Neutrophil (primary cell): Measurements from ENCODE around the gene SNX10.

Source experiments
- H3K27ac ChIP-seq: fragments of 200-600 bp; sonication (generic); 2 replicates; pipeline ENCODE4 v1.5.1; 2016; ENCODE audit warnings: mild to moderate bottlenecking, moderate library complexity
- H3K27me3 ChIP-seq: fragments of 200-600 bp; sonication (generic); 2 replicates; pipeline ENCODE4 v1.6.0; 2016; ENCODE audit warnings: mild to moderate bottlenecking
- H3K36me3 ChIP-seq: fragments of 200-600 bp; sonication (generic); 2 replicates; pipeline ENCODE4 v1.5.1; 2017
- H3K4me1 ChIP-seq, 2 experiments: fragments of 200-600 bp in 1 of 2; sonication (generic) in 1 of 2; 1 replicate in 1 of 2; 2 replicates in 1 of 2; pipeline versions ENCODE4 v1.5.1 to v1.6.1; 2013 to 2016; ENCODE audit warnings: low read depth in 1 of 2, low read length in 1 of 2, mild to moderate bottlenecking in 1 of 2, moderate library complexity in 1 of 2; ENCODE audit not compliant: control insufficient read depth in 1 of 2, insufficient read depth in 1 of 2
- H3K4me3 ChIP-seq, 2 experiments: fragments of 200-600 bp in 1 of 2; sonication (generic) in 1 of 2; 1 replicate in 1 of 2; 2 replicates in 1 of 2; pipeline ENCODE4 v1.5.1; 2013 to 2016; ENCODE audit warnings: low read depth in 1 of 2, low read length in 1 of 2, mild to moderate bottlenecking in 1 of 2, moderate library complexity in 1 of 2
- H3K9me3 ChIP-seq: fragments of 200-600 bp; sonication (generic); 2 replicates; pipeline ENCODE4 v1.5.1; 2016
- CTCF ChIP-seq: fragments of 200-600 bp; sonication (generic); IDR thresholded peaks from 2 replicates; pipeline ENCODE4 v1.5.1; 2016; ENCODE audit warnings: antibody characterized with exemption

SNX10 gene

DNA sequence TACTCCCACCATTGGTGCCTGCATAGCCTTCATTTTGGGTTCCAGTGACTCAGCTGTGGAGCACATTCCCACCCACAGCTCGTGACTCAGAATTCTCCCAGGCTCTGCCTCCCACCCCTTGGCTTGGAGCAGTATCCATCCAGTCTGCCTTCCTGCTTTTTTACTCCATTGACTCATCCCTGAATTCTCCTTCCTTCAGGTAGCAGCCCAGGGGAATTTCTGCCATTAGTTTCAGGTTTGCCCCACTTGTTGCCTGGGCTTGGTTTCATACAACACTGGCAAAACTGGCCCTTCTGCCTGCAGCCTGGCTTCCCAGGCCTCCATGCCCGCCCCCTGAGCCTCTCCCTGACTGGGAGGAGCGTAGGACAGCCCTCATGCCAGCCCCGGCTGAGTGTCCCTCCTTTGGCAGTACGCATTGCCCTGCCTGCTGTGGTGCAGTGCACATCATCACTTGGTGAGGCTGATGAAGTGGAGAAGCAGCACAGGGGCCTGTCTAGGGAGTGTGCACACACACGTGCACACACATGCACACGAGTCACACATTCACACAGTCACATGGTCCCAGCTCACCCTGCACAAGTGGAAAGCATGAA, 55.0 kb downstream of the SNX10 start:
- H3K27me3 ChIP-seq = no peaks in the 10 kb centered on the region
- H3K27ac ChIP-seq = peak overlapping the region; percentile 15
- peaks cover 78% of the 10 kb centered on the region for H3K36me3 ChIP-seq
- H3K4me3 ChIP-seq = no peak overlapping the region
- peaks cover 0 to 3% of the 10 kb centered on the region in 2 experiments for H3K4me1 ChIP-seq
- no peak for TF ChIP-seq CTCF
- no peaks in the 10 kb centered on the region for H3K9me3 ChIP-seq

DNA sequence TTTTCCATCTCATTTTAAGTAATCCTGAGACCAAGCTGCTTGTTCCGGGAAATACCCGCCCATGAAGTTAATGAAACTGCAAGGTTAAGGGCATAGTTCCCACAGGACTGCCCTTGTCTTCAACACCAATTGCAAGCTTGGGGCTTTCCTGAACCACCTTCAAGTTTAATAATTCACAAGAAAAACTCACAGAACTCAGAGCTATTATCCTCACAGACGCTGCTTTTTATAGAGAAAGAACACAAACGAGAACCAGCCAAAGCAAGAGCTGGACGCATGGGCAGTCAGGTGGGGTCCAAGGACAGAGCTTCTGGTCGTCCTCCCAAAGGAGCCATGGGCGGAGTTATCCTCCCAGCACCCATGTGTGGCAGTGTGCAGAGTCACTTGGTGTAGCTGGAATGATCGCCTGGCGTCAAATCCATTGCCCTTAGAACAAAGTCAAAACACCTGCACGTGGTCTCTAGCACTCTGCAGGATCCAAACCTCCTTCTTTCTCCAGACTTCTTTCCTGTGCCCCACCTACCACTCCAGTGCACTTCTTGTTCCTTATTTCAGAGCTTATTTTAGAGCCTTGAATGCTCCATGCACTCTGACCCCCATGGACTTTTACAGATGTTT, 56.7 kb downstream of the SNX10 start:
- H3K27me3 ChIP-seq = no peaks in the 10 kb centered on the region
- peaks cover 0 to 3% of the 10 kb centered on the region in 2 experiments for H3K4me1 ChIP-seq
- peak overlapping the region; percentile 56 for H3K27ac ChIP-seq
- no peak overlapping the region for H3K4me3 ChIP-seq
- no peak for TF ChIP-seq CTCF
- peaks cover 85% of the 10 kb centered on the region for H3K36me3 ChIP-seq
- H3K9me3 ChIP-seq = no peaks in the 10 kb centered on the region

DNA sequence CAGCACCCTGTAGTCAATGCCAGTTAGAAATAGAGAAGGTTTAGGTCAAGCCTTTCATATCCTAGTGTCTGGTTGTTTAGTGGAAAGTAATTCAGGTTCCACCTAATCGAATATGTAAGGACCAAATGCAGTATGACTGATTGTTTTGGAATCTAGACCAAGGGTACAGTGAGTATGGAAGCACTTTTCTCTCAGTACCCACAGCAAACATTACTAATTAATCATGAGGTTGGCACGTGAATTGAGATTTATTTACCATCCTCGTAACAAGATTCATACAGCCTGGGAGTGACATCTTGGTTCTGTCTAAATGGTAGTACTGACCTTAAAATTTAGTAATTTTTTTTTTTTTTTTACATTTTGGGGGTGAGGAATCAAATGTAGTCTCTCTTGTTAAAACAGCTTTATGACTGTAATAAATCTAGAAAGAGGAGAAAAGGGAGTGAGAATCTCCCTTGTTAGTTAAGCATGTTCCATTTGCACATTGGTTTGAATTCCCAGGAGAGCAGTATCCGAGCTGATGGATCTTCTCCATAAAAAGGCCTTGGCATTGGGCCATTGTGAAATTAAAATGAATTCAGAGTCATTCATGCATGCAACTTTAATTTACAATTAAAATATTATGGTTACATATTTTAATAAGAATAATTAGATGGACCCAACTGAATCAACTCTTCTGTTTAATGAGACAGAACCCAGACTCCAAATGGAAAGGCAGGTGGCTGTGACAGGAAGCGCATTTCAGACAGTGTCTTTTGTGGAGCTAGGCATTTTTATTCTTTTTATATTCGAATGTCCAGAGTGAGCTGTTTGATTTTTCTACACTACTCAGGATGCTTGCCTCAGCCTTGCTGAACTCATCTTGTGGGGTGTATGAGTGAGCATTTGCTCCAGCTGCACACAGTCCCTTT, 57.6 kb downstream of the SNX10 start:
- Histone ChIP-seq H3K27me3 (no peaks in the 10 kb centered on the region), H3K27ac (peak overlapping the region; percentile 56), H3K4me3 (no peak overlapping the region), H3K4me1 (peaks cover 0 to 3% of the 10 kb centered on the region in 2 experiments), H3K36me3 (peaks cover 84% of the 10 kb centered on the region), H3K9me3 (no peaks in the 10 kb centered on the region)
- no peak for TF ChIP-seq CTCF

- Histone ChIP-seq H3K4me3 (no peak overlapping the region), H3K9me3 (no peaks in the 10 kb centered on the region), H3K27ac (peak overlapping the region; percentile 52), H3K36me3 (peaks cover 68% of the 10 kb centered on the region), H3K27me3 (no peaks in the 10 kb centered on the region), H3K4me1 (peaks cover 0 to 3% of the 10 kb centered on the region in 2 experiments)
- no peak for TF ChIP-seq CTCF
These were observed 59.5 kb downstream of the SNX10 start for GRCh38 chr7:26351171-26351570.

DNA sequence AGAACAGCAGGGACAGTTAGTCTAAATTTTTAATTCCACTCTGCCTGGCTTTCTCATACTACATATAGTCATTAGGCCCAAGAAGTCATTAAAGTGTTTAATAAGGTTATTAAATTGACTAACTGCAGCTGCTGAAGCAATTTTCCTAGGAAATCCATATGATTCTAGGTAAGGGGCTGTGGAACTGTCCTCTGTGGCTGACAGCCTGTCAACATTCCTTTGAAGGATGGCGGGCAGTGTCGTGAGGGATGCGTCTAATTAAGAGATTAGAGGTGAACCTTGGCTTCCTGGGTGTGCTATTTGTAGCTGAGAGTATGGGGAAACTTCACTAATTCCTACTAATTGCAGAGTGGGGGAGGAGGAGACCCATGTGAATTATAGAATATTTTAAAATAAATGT, 64.6 kb downstream of the SNX10 start:
- H3K4me1 ChIP-seq = no peaks in the 10 kb centered on the region

More for the DNA sequence above, 64.6 kb downstream of the SNX10 start:
- peaks cover 26% of the 10 kb centered on the region for H3K36me3 ChIP-seq
- H3K27ac ChIP-seq = no peak overlapping the region
- H3K4me3 ChIP-seq = no peak overlapping the region
- no peaks in the 10 kb centered on the region for H3K9me3 ChIP-seq
- H3K27me3 ChIP-seq = no peaks in the 10 kb centered on the region
- no peak for TF ChIP-seq CTCF
